Stimulated activated naive CD8-positive, alpha-beta T cell treated with anti-CD3 and anti-CD28 coated beads, Interleukin-15, amount 100 ng/mL, for 72 hours (primary cell): Measurements from ENCODE around the gene PDIA5.
A peak's percentile ranks its signal among the peaks of the same experiment; 100 is the strongest.
"Not testable (repeated sequence)": the region's sequence is repeated elsewhere in the genome, so short reads cannot be mapped to it uniquely, and the experiment has no call there.

Experiments
- ATAC-seq: fragments of 150-1000 bp; cut with Tn5 transposase; 2 replicates; pipeline ENCODE4 v1.10.0; 2021; ENCODE audit warnings: mild to moderate bottlenecking, moderate library complexity
- DNase-seq, 2 donors: peaks; one replicate each; pipeline ENCODE4 v3.0.0; 2021 to 2022
- H3K27ac Mint-ChIP-seq, 2 donors: one replicate each; pipeline ENCODE4 v1.8.0; 2022; ENCODE audit warnings: mild to moderate bottlenecking in 2 of 2, mixed read lengths in 2 of 2, moderate library complexity in 2 of 2
- H3K27me3 Mint-ChIP-seq: one replicate; pipeline ENCODE4 v1.8.0; 2022; ENCODE audit warnings: mixed read lengths
- H3K4me1 Mint-ChIP-seq: one replicate; pipeline ENCODE4 v1.8.0; 2022; ENCODE audit warnings: mild to moderate bottlenecking, mixed read lengths
- H3K4me3 Mint-ChIP-seq, 2 donors: one replicate each; pipeline ENCODE4 v1.8.0; 2022; ENCODE audit warnings: mild to moderate bottlenecking in 2 of 2, mixed read lengths in 2 of 2, moderate library complexity in 1 of 2
- H3K9me3 Mint-ChIP-seq, 2 donors: one replicate each; pipeline ENCODE4 v1.8.0; 2022; ENCODE audit warnings: mixed read lengths in 2 of 2

PDIA5 gene

DNA sequence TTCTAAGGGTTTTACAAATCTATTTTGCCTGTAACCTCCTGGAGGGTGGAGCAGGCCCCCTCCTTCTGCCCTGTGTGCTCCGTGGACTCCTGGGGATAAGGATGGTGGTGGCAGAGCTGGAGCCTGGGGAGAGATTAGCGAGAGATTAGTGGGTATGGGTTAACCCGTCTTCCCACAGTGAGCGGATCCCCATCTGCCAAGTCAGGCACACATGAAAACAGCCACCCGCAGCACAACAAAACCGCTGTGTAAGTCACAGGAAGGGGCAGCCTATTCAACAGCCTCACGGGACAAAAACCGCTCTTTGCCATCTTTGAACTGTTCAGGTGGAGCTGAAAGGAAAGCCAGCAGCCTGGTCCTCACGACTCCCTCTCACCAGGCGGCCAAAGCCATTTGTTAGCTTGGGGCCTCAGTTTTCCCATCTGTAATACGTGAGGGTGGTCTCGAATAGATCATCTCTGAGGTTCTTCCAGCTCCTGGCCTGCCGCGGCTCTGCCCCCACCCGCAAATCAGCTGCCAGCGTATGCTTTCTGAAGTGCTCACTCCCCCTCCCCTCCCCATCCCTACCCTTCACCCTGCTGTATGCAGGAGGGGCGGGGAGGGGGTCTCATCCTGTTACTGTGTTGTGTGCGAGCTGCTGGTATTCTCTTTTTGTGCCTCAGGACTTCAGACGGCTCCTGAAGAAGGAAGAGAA is 43.6 kb downstream of the PDIA5 start:
- H3K27ac Mint-ChIP-seq, result no peak overlapping the region
- ATAC-seq, result no peak
- DNase-seq, result no peak
- H3K4me3 Mint-ChIP-seq, result no peak overlapping the region
- H3K4me1 Mint-ChIP-seq, result no peaks in the 10 kb centered on the region
- no peaks in the 10 kb centered on the region for H3K27me3 Mint-ChIP-seq
- H3K9me3 Mint-ChIP-seq, result no peaks in the 10 kb centered on the region

DNA sequence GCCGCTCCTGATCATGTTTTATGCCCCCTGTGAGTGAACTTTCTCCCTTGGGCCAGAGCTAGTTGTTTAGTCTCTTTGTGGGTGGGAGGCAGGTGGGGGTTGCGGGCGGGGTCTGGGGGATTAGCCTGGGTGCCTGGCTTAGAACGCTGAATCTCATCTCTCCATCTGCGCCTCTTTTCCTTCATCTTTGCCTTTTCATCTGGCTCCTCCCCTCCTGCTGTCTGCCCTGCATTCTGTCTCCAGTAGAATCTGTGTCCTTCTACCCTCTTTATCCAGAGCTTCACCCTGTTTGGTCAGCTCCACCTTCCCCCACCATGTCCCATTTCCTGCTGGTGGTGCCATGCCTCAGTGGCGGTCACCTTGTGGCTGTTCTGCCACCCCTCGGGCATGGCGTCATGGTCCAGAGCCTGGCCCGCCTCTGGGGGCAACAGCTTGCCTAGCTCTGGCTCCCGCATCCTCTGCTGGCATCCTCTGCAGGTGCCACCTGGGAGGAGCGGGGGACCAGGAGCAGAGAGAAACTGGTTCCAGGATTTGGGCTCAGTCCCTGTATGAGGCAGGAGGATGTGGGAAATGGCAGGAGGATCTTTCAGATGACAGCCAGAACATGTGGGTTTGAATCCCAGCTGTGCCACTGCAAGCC is 44.3 kb downstream of the PDIA5 start:
- Mint-ChIP-seq H3K27me3 (no peaks in the 10 kb centered on the region), H3K4me3 (no peak overlapping the region), H3K9me3 (no peaks in the 10 kb centered on the region), H3K27ac (no peak overlapping the region), H3K4me1 (no peaks in the 10 kb centered on the region)
- ATAC-seq (no peak), DNase-seq (no peak)

DNA sequence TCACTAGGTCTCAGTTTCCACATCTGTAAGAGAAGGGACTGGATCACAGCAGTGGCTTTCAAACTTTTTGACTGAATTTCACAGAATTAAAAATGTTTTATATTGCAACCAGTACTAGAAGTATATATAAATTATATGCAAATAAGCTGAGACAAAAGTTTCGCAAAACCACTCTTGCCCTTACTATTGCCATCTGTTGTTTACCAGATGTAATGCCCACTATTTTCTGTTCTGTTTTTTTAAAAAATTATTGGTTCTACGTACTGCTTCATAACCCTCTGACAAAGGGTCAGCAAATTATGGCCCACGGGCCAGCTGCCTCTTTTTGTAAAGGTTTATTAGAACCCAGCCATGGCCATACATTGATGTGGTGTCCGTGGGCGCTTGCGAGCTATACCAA is 44.8 kb downstream of the PDIA5 start:
- H3K4me1 Mint-ChIP-seq, result no peaks in the 10 kb centered on the region
- ATAC-seq (no peak), DNase-seq (no peak)
- H3K4me3 Mint-ChIP-seq, result no peak overlapping the region
- no peaks in the 10 kb centered on the region for H3K27me3 Mint-ChIP-seq
- no peak overlapping the region for H3K27ac Mint-ChIP-seq
- H3K9me3 Mint-ChIP-seq, result no peaks in the 10 kb centered on the region

DNA sequence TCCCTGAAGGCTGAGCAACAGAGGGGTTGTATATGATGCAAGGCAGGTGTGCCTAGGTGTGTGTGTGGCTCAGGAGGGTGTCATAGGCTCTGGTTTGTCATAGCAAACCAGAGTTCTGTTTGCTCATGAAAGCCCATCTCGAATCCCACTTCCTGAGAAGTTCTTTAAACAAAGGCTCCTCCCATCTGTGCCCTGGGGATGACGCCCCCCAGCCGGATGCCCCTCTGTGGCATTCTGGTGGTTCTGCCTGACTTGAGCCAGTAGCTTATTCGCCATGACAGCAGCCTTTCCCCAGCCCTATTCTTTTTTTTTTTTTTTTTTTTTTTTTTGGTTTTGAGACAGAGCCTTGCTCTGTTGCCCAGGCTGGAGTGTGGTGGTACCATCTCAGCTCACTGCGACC is 45.4 kb downstream of the PDIA5 start:
- H3K27ac Mint-ChIP-seq, result peak overlapping the region in 1 of 2 donors; percentile 54
- no peaks in the 10 kb centered on the region for H3K4me1 Mint-ChIP-seq
- H3K4me3 Mint-ChIP-seq, result no peak overlapping the region
- DNase-seq (no peak), ATAC-seq (no peak)
- no peaks in the 10 kb centered on the region for H3K27me3 Mint-ChIP-seq
- H3K9me3 Mint-ChIP-seq, result no peaks in the 10 kb centered on the region

DNA sequence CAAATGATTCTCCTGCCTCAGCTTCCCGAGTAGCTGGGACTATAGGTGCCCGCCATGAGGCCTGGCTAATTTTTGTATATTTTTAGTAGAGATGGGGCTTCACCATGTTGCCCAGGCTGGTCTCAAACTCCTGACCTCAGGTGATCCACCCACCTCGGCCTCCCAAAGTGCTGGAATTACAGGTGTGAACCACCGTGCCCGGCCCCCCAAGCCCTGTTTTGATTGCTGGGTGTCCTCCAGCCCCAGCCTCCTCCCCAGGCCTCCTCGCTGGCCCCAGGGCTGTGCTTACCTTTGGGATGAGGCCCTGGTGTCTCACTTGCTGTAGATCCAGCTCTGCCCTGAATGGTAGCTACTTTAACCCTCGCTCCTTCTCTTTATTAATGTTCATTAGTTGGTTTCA is 45.8 kb downstream of the PDIA5 start:
- H3K4me3 Mint-ChIP-seq, H3K27ac Mint-ChIP-seq, ATAC-seq, DNase-seq, H3K9me3 Mint-ChIP-seq, H3K27me3 Mint-ChIP-seq, H3K4me1 Mint-ChIP-seq: not testable (repeated sequence)

DNA sequence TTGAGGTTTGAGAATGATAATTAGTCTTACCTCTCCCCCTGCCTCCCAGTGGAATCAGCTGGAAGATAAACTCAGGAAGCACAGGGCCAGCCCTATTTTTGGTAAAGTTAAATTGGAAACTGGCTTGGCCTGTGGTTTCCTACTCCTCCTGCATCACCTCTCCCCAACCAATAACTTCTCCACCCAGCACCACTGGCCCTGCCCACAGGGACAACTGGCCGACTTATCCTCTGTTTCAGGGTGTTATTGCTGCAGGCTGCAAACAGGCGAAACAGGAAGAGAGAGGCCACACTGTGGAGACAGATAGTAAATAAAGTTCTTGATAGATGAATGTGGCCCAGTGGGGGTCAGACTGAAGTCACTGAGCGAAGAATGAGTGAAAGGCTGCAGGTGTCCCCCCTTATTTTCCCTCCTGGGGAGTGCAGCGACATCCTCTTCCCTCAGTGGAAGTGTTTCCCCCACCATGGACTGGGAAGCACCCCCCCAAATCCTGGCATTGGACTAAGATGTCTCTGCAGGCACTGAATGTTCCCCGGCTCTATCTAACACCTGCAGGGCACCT is 47.1 kb downstream of the PDIA5 start:
- no peaks in the 10 kb centered on the region for H3K9me3 Mint-ChIP-seq
- no peaks in the 10 kb centered on the region for H3K4me1 Mint-ChIP-seq
- no peaks in the 10 kb centered on the region for H3K27me3 Mint-ChIP-seq
- H3K27ac Mint-ChIP-seq, result peak overlapping the region in 1 of 2 donors; percentile 7
- DNase-seq, result no peak
- no peak overlapping the region for H3K4me3 Mint-ChIP-seq
- no peak for ATAC-seq

DNA sequence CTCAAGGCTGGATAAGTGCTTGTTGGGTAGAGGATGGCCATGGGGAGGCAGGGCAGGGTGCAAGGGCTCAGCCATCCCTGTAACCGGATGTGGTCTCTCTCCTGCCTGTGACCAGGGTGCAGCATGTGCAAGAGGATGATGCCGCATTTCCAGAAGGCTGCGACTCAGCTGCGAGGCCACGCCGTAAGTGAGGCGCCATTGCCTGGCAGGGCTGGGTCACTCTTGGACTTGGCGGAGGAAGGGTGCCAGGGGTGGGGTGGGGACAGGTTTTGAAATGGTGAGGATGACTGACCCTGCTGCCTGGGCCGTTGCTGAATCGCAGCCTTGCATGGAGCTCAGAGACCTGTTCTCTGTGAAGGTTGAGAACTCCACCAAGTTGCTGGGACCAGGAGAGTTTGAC is 49.3 kb downstream of the PDIA5 start:
- H3K27me3 Mint-ChIP-seq, result no peaks in the 10 kb centered on the region
- no peaks in the 10 kb centered on the region for H3K4me1 Mint-ChIP-seq
- DNase-seq (no peak), ATAC-seq (no peak)
- H3K9me3 Mint-ChIP-seq, result no peaks in the 10 kb centered on the region
- peak overlapping the region in 1 of 2 donors; percentile 90 for H3K27ac Mint-ChIP-seq
- H3K4me3 Mint-ChIP-seq, result no peak overlapping the region

DNA sequence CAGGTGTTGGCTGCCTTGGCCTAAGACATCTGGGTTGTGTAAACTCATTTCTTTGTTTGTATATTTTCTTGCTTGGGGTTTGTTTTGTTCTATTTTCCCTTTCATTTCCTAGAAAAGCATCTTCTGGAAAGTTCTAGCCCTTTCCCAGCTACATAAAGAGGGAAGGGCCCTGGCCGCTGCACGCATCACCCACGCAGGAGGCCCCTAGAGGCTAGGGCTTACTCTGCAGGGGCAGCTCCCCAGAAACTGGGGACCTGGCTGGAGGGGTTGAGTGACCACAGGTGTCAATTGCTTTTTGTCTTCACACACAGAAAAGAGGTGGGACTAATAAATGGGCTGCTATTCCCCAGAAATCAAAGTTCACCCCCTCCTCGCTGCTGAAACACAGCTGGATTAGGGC is 52.6 kb downstream of the PDIA5 start:
- Mint-ChIP-seq H3K4me3 (no peak overlapping the region), H3K9me3 (no peaks in the 10 kb centered on the region), H3K27ac (no peak overlapping the region), H3K27me3 (no peaks in the 10 kb centered on the region), H3K4me1 (no peaks in the 10 kb centered on the region)
- ATAC-seq, result no peak
- no peak for DNase-seq

DNA sequence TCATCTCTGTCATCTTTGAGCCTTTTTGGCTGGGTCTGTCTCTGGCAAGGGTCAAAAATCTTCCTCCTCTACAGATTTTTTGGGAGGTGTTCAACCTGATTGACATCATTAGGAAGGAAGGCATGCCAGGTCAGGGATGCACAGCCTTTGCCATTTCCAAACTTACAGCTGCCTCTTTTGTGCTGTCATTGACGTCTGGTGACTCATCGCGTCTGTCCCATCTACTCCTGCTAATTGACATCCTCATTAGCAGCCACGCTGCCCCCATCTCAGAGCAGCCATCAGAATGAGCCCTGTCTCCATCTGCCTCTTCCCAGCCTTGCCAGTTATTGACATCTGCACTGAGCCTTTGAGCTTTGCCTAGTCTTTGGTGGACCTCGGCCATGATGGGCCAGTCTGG is 53.0 kb downstream of the PDIA5 start:
- H3K9me3 Mint-ChIP-seq, result no peaks in the 10 kb centered on the region
- H3K4me3 Mint-ChIP-seq, result no peak overlapping the region
- no peak for ATAC-seq
- H3K27ac Mint-ChIP-seq, result no peak overlapping the region
- DNase-seq, result no peak
- H3K27me3 Mint-ChIP-seq, result no peaks in the 10 kb centered on the region
- H3K4me1 Mint-ChIP-seq, result no peaks in the 10 kb centered on the region

DNA sequence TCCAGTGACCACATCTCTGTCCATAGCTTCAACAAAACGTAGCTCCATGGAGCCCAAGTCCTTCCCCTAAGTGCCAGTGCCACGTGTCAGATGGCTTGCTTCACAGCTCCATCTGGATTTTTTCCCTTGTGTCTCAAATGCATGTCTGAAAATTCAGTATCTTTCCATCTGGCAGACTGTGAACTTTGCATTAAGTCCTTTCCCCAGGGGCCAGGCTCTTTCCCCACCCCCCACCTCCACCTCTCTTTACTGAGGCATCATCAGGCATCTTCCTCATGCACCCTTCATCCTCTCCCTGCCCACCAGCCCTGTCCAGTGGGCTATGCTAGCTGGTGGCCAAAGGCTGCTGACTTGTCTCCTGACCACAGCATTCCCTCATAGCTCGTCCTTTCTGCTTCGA is 53.7 kb downstream of the PDIA5 start:
- no peaks in the 10 kb centered on the region for H3K9me3 Mint-ChIP-seq
- H3K4me3 Mint-ChIP-seq, result no peak overlapping the region
- no peaks in the 10 kb centered on the region for H3K4me1 Mint-ChIP-seq
- DNase-seq (no peak), ATAC-seq (no peak)
- no peak overlapping the region for H3K27ac Mint-ChIP-seq
- H3K27me3 Mint-ChIP-seq, result no peaks in the 10 kb centered on the region

DNA sequence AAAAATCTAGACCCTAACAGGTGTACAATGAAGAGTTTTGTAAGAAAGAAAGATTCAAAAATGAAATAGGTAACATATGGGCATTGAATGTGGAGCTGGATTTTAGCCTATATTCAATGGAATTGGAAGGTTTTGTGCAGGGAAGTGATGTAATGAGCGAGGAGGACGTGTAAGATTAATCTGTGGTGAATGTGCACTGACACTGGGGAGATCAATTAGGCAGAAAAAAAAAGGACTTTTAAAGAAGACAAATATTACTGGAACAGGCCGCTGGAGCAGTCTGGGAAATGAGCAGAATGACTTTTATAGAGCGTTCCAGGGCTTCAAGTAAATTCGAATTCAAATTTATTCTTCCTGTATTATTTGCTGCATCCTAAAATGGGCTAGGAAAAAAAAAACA is 55.2 kb downstream of the PDIA5 start:
- Mint-ChIP-seq H3K4me1 (no peaks in the 10 kb centered on the region), H3K27ac (peak overlapping the region in 1 of 2 donors; percentile 1), H3K9me3 (no peaks in the 10 kb centered on the region), H3K4me3 (no peak overlapping the region), H3K27me3 (no peaks in the 10 kb centered on the region)
- no peak for DNase-seq
- ATAC-seq, result no peak

DNA sequence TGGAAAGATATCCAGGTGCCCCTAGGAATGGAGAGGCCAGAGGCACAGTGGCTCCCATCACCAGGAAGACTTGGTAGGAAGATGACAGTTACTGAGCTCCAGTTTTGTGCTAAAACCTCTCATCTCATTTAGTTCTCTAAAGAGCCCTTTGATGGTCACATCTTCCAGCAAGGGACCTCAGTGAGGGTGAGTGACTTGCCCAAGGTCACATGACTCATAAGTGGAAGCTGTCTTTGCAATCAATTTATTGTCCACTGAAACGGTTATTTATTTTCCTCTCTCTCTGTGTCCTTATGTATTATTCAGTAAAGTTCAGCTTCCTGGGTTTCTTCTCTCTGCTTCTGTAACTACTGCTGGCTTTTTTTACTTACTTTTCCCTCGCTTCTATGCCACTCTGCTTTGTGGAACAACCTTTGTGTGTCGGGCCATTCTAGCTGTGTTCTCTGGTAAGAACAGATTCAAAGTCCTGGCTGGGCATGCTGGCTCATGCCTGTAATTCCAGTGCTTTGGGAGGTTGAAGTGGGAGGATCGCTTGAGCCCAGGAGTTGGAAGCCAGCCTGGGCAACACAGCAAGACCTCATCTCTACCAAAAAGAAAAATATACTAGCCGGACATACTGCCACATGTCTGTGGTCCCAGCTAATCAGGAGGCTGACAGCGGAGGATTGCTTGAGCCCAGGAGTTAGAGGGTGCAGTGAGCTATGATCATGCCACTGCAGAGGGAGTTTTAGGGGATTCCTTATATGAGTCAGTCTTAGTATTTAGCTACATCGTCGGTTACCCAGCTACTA is 55.9 kb downstream of the PDIA5 start:
- Mint-ChIP-seq H3K27ac (peak overlapping the region in 1 of 2 donors; percentile 69), H3K9me3 (no peaks in the 10 kb centered on the region), H3K27me3 (no peaks in the 10 kb centered on the region), H3K4me1 (no peaks in the 10 kb centered on the region), H3K4me3 (no peak overlapping the region)
- DNase-seq (no peak), ATAC-seq (no peak)

DNA sequence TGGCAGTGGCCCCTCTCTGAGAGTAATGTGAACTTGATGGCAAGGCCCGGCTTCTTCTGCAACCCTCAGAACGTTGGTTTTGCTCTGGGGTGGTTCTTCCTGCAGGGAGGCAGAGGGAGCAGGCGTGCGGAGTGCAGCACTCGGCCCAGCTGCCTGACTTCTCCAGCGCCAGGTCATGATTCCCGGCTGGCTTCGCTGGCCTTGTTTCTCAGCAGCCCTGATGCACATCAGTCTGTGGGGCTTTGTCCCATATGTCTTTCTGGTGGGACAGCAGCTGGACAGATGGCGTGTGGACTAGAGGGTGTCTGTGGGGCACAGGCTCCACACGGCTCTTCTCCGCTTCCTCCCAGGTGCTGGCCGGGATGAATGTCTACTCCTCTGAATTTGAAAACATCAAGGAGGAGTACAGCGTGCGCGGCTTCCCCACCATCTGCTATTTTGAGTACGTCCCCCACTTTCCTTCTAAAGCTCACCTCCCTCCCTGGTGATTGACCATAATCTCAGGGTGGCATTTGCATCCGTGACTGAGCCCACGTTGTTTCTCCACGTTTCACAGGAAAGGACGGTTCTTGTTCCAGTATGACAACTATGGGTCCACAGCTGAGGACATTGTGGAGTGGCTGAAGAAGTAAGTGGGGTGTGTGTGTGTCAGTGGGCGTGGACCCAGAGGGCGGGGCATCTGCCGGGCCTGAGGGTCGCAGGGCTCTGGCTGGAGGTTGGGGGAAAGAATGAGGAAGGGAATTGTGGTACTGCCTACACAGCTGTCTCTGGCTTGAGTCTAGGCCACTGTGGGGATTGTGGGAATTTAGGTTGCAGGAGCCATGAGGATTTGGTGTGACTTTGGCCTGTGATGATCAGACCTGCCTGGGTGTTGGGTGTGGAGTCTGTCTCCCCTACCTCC is 57.1 kb downstream of the PDIA5 start:
- no peaks in the 10 kb centered on the region for H3K27me3 Mint-ChIP-seq
- H3K4me1 Mint-ChIP-seq, result no peaks in the 10 kb centered on the region
- DNase-seq (no peak), ATAC-seq (no peak)
- no peak overlapping the region for H3K27ac Mint-ChIP-seq
- H3K4me3 Mint-ChIP-seq, result no peak overlapping the region
- H3K9me3 Mint-ChIP-seq, result no peaks in the 10 kb centered on the region

DNA sequence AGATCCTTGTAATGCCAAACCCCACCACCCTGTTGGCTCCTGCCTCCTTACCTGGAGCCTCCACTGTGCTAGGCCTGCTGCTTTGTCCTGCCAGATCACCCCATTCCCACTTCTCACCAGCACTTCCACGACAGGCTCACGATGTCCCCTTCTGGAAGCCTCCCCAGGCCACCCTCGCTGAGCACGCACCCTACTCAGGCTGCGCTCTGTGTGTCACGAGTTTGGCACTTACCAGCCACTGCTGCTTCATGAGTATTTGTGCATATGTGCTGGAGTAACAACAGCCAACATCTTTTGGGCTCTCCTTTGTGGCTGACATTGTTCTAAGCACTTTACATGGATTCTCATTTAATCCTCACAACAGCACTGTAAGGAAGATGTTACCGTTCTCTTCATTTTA is 58.1 kb downstream of the PDIA5 start:
- ATAC-seq (no peak), DNase-seq (no peak)
- H3K27ac Mint-ChIP-seq, result no peak overlapping the region
- H3K4me1 Mint-ChIP-seq, result no peaks in the 10 kb centered on the region
- H3K4me3 Mint-ChIP-seq, result no peak overlapping the region
- H3K27me3 Mint-ChIP-seq, result no peaks in the 10 kb centered on the region
- H3K9me3 Mint-ChIP-seq, result no peaks in the 10 kb centered on the region

DNA sequence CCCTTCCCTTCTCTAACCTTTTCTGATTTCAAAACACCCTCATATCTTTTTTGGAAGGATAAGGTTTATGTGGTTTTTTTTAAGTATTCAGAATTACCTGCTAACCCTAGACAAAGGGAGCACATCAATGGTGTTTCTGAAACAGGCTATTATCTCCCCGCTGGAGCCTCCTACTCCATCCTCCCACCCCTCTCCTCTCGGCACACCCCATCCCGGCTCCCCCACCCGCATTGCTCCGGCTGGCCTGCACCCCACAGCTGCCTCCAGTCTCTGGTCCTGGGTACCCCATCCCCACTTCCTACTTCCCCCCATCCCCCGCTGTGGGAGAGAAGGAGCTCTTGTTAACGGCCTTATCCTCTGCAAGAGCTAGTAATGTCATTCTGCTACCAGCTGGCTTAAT is 59.2 kb downstream of the PDIA5 start:
- Mint-ChIP-seq H3K4me3 (no peak overlapping the region), H3K27ac (peak overlapping the region; percentile 50 to 89), H3K4me1 (no peaks in the 10 kb centered on the region), H3K27me3 (no peaks in the 10 kb centered on the region), H3K9me3 (no peaks in the 10 kb centered on the region)
- no peak for DNase-seq
- no peak for ATAC-seq
